GM21360 (cell line): ENCODE results near the gene FCHO1.
A peak's percentile ranks its signal among the peaks of the same experiment; 100 is the strongest.
"Not testable (repeated sequence)": the region's sequence is repeated elsewhere in the genome, so short reads cannot be mapped to it uniquely, and the experiment has no call there.

Experiments used
- ATAC-seq: cut with Tn5 transposase; IDR thresholded peaks from one replicate; pipeline ENCODE4 v1.9.1; 2021; ENCODE audit warnings: mild to moderate bottlenecking, moderate library complexity; ENCODE audit not compliant: unreplicated experiment

FCHO1 gene

DNA sequence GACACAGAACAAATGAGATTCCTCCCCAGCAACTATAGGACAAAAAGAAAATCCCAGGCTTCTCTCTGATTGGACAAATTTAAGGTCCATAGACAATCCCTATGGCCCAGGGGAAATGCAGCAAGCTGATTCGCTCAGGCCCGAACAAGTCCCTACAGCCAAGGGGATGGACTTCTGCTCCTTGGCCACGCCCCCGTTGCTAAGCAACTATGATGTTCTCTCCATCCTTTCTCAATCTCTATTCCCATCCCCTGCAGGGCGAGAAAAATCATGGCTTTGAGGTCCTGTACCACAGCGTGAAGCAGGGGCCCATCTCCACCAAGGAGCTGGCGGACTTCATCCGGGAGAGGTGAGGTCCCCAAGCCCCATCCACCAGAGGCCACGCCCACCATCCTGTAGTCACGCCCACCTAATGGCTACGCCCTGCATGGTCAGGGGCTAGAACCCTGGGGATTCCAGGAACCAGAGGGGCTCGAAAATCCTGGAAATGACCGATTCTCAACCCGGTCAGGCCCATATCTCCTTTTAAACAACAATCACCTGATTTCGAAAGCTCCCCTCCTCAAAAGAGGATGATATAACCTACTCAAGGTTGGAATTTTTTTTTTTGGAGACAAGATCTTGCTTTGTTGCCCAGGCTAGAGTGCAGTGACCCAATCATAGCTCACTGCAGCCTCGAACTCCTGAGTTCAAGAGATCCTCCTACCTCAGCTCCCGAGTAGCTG, 11.4 kb downstream of the FCHO1 start:
- ATAC-seq = no peak

- no peak for ATAC-seq
Measured at GRCh38 chr19:17764348-17764747, 13.1 kb downstream of the FCHO1 start.

GRCh38 chr19:17765069-17765618, 13.9 kb downstream of the FCHO1 start:
- no peak for ATAC-seq

GRCh38 chr19:17766543-17767131, 15.4 kb downstream of the FCHO1 start:
- ATAC-seq = no peak

GRCh38 chr19:17767559-17767958, 16.3 kb downstream of the FCHO1 start:
- no peak for ATAC-seq

- no peak for ATAC-seq
Measured at GRCh38 chr19:17770613-17771012, 19.3 kb downstream of the FCHO1 start.

GRCh38 chr19:17772172-17772571, 20.9 kb downstream of the FCHO1 start:
- no peak for ATAC-seq

DNA sequence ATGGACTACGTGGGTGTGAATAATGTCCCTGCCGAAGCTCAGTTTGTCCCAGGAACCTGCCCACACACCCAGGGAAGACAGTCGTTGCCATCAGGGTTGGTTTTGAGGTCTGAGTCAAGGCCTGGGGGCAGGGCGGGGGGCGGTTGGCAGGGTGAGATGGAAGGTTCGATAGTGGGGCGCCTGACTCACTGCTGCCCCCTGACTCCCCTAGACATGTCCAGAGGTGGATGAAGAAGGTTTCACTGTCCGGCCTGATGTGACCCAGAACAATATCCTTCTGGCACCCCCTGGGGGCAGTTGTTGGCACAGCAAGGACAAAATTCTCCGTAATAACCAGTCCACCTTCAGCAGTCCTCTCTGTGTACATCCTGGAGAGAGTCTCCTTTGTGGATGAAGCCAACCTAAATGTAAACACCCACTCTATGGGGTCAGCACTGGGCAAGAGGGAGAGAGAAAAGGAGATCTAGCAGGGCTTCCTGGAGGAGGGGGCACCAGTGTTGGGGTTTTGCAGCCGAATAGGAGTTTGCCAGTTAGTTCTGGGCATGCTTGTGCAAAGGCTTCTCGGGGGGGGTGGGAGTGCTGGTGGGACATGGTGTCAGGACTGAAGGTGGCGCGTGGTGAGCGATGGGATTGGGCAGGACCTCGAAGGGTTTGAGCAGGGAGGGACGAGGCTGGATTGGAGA, 24.1 kb downstream of the FCHO1 start:
- ATAC-seq = no peak

- peak; percentile 56 for ATAC-seq
Measured at GRCh38 chr19:17775991-17776803, 24.9 kb downstream of the FCHO1 start.

GRCh38 chr19:17777840-17778239, 26.6 kb downstream of the FCHO1 start:
- not testable (repeated sequence) for ATAC-seq

GRCh38 chr19:17778251-17778967, 27.1 kb downstream of the FCHO1 start:
- ATAC-seq = no peak

GRCh38 chr19:17778968-17779929, 28.0 kb downstream of the FCHO1 start:
- ATAC-seq = no peak

DNA sequence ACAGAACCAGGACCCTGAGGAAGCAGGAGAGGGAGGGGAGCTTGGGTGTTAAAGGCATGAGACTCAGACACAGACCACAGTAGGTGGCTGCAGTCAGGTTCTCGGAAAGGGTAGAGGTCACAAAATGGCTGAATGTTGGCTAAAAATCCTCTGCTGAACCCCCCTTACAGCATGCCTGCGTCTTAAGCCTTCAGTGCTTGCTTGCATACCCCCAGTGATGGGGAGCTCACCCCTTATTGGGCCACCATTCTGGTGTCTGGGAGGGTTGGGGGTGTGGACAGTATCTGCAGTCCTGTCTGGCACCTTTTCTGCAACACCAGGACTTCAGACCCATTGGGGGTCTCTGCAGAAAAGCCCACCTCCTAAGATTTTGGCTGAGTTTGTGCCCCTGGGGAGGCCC, 29.5 kb downstream of the FCHO1 start:
- no peak for ATAC-seq

- not testable (repeated sequence) for ATAC-seq
Measured at GRCh38 chr19:17783721-17784120, 32.4 kb downstream of the FCHO1 start.

DNA sequence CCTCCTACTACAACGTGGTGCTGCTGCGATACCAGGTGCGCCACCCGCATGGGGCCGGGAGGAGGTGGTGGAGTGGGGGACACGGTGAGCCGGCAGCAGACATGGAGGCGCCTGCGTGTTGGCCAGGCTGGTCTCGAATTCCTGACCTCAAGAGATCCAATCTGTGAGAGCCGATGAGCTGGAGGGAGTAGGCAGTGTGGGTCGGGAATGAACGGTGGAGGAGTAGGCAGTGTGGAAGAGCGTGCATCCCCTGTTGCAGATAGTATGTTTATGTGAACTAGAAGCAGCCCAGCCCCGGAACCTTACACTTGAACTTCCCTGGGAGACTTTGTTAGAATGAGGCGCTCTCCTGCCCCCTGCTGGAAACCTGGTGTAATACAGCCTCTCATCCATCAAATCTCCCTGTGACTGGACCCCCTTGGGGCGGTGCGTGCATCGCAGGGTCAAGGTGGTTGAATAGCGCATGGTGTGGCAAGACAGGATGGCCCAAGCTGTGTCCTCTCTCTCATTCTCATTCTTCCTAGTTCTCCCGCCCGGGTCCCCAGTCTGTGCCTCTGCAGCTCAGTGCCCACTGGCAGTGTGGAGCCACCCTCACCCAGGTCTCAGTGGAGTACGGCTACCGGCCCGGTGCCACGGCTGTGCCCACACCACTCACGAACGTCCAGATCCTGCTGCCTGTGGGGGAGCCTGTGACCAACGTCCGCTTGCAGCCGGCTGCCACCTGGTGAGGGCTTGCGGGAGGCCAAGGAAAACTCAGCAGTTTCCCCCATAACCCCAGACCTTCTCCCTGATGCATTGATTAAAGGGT, 33.1 kb downstream of the FCHO1 start:
- no peak for ATAC-seq

- no peak for ATAC-seq
Measured at GRCh38 chr19:17787274-17787913, 36.1 kb downstream of the FCHO1 start.

DNA sequence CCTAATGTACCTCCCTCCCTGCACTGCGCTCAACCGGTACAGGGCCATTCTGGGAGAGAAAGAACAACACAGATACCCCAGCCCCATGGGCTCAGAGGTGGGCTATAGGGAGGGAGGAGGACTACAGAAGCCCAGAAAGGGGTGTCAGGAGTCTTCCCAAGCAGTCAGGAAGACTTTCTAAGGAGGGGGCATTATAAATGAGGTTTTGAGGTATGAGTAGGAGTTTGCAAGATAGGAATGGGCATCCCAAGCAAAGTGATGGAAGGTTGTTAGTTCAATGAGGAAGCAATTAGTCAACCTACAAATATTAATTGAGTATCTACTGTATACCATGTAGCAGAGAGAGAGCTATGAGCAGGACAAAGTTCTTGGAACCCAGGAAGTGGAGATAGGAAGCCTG, 37.4 kb downstream of the FCHO1 start:
- no peak for ATAC-seq
